Stimulated activated CD4-positive, alpha-beta T cell treated with anti-CD3 and anti-CD28 coated beads, Interleukin-1b, Interleukin-23, amount 100 ng/mL, for 48 hours (primary cell): ENCODE results near the gene GRB2.
A peak's percentile ranks its signal among the peaks of the same experiment; 100 is the strongest.
"Not testable (repeated sequence)": the region's sequence is repeated elsewhere in the genome, so short reads cannot be mapped to it uniquely, and the experiment has no call there.

Source experiments
- DNase-seq: peaks from one replicate; pipeline ENCODE4 v3.0.0-alpha.2; 2020

The GRB2 gene

GRCh38 chr17:75348386-75349012 lies 57.0 kb downstream of the GRB2 start:
- no peak for DNase-seq

GRCh38 chr17:75346906-75347305 lies 58.6 kb downstream of the GRB2 start:
- DNase-seq = peak; percentile 28

GRCh38 chr17:75346368-75346767 lies 59.1 kb downstream of the GRB2 start:
- DNase-seq = not testable (repeated sequence)

- DNase-seq = peak; percentile 47
These were observed 59.8 kb downstream of the GRB2 start for GRCh38 chr17:75345514-75346167.

GRCh38 chr17:75344666-75345065 lies 60.8 kb downstream of the GRB2 start:
- peak; percentile 28 for DNase-seq

GRCh38 chr17:75342996-75343395 lies 62.5 kb downstream of the GRB2 start:
- DNase-seq = no peak

GRCh38 chr17:75341784-75342486 lies 63.5 kb downstream of the GRB2 start:
- DNase-seq = no peak

- no peak for DNase-seq
These were observed 64.8 kb downstream of the GRB2 start for GRCh38 chr17:75340631-75341030.

- no peak for DNase-seq
These were observed 65.5 kb downstream of the GRB2 start for GRCh38 chr17:75339971-75340370.

- no peak for DNase-seq
These were observed 67.1 kb downstream of the GRB2 start for GRCh38 chr17:75338335-75338734.

GRCh38 chr17:75335315-75335714 lies 70.2 kb downstream of the GRB2 start:
- DNase-seq = no peak

- DNase-seq = no peak
These were observed 70.8 kb downstream of the GRB2 start for GRCh38 chr17:75334723-75335122.

GRCh38 chr17:75331671-75332070 lies 73.8 kb downstream of the GRB2 start:
- DNase-seq = no peak

GRCh38 chr17:75327757-75328156 lies 77.7 kb downstream of the GRB2 start:
- no peak for DNase-seq

GRCh38 chr17:75326226-75326848 lies 79.1 kb downstream of the GRB2 start:
- no peak for DNase-seq

GRCh38 chr17:75325827-75326225 lies 79.7 kb downstream of the GRB2 start:
- DNase-seq = no peak

- no peak for DNase-seq
These were observed 80.1 kb downstream of the GRB2 start for GRCh38 chr17:75325348-75325747.

- no peak for DNase-seq
These were observed 84.0 kb downstream of the GRB2 start for GRCh38 chr17:75321506-75321905.

- no peak for DNase-seq
These were observed 85.4 kb downstream of the GRB2 start for GRCh38 chr17:75319904-75320691.

- DNase-seq = no peak
These were observed 86.8 kb downstream of the GRB2 start for GRCh38 chr17:75318615-75319222.

GRCh38 chr17:75318211-75318610 lies 87.3 kb downstream of the GRB2 start:
- no peak for DNase-seq

- DNase-seq = no peak
These were observed 87.8 kb downstream of the GRB2 start for GRCh38 chr17:75317671-75318070.
